GM12892 (cell line): ENCODE data around the gene CYB5R3.

Experiments used
- POLR2A ChIP-seq: IDR thresholded peaks from 2 replicates; pipeline ENCODE4 v1.6.1; 2011; ENCODE audit warnings: low read depth, low read length, control low read depth
- POLR2AphosphoS5 ChIP-seq: IDR thresholded peaks from 2 replicates; pipeline ENCODE4 v1.6.1; 2011; ENCODE audit warnings: low read depth, low read length, control low read depth

GRCh38 chr22:42622061-42622710 lies 27.0 kb downstream of the CYB5R3 start:
- TF ChIP-seq POLR2A (no peak), POLR2AphosphoS5 (no peak)
